B cell (primary cell): Measurements from ENCODE around the gene OR51L1.

Source experiments
- CTCF ChIP-seq: fragments of 200-600 bp; IDR thresholded peaks from one replicate; pipeline ENCODE4 v1.8.0; 2022; ENCODE audit warnings: antibody characterized with exemption, mild to moderate bottlenecking
- EZH2 ChIP-seq: IDR thresholded peaks from 2 replicates; pipeline ENCODE4 v1.6.1; 2012; ENCODE audit warnings: borderline replicate concordance, low read depth, mild to moderate bottlenecking, moderate library complexity, low read length; ENCODE audit not compliant: insufficient read depth, poor library complexity, severe bottlenecking

- no peak for TF ChIP-seq CTCF
- no peak for TF ChIP-seq EZH2
Observed at GRCh38 chr11:5036669-5037068, 42.0 kb downstream of the OR51L1 start.
